ENCODE measurements around the gene IL1R2. TPM values are rescaled to one million over a fixed set of nuclear protein-coding genes. Genes with fewer than 3 reads are reported as not detected.

IL1R2 gene
- total and polyA plus RNA-seq, 2 of the 13 experiments (the other 11 are each of a cell fraction or from before 2014, with no cell fraction given), result 3.6 to 7.3 TPM

DNA sequence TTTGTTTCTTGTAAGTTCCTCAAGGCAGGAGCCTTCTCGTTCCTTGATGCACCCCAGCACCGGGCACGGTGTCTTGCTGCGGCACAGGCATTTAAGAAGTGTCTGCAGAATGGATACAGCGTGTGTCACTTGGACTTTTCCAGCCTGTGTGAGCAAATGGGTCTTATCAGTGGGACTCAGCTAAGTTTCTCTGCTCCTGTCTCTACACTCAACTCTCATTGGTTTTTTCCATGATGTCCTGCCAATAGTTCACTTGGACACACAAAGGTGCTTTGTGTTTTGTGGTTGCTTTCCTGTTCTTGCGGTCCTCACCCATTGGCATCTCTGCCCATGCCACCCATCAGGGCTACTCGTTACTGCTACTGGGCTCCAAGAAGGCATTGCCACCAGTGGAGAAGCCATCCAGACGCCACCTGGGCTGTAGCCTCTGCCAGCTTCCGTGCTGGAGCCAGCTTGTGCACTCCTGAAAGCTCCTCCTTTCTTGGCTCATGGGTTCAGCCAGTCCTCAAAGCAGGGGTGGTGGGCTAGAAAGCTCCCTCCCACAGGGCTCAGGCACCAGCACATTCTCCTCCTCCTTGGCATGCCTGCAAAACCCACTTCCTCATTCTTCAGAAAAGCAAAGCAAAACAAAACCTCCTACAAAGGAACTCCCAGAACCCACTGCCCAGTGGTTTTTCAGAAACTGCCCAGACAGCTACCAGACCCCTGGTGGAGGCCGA is 41.4 kb downstream of the IL1R2 start (continued):
- no peak for TF ChIP-seq CBFB (CRISPR knock-in tag; IDR thresholded peaks at IDR 0.05)
- TF ChIP-seq ZNF510 (CRISPR knock-in tag; IDR thresholded peaks at IDR 0.05; ENCODE audit: low read depth), result no peak
- TF ChIP-seq HNRNPUL1 (IDR thresholded peaks at IDR 0.05; ENCODE audit: low read depth, low read length), result no peak
- no peak; the same call in 1 of the 2 replicates for TF ChIP-seq ZBTB42 (CRISPR knock-in tag; IDR thresholded peaks at IDR 0.05)
- peak; percentile 50; the same call in 1 of the 2 replicates for TF ChIP-seq SMYD3 (CRISPR knock-in tag; IDR thresholded peaks at IDR 0.05)
- TF ChIP-seq MTF1 (CRISPR knock-in tag; IDR thresholded peaks at IDR 0.05), result no peak
- TF ChIP-seq POGZ (CRISPR knock-in tag; IDR thresholded peaks at IDR 0.05), result peak; percentile 23; the same call in 1 of the 2 replicates
- no peak for TF ChIP-seq ZNF337 (CRISPR knock-in tag; IDR thresholded peaks at IDR 0.05; ENCODE audit: borderline replicate concordance, low read depth)
- no peak for TF ChIP-seq KMT2A (CRISPR knock-in tag; IDR thresholded peaks at IDR 0.05)
- TF ChIP-seq TBX3 (IDR thresholded peaks at IDR 0.05; ENCODE audit: borderline replicate concordance), result no peak
- TF ChIP-seq PRDM4 (CRISPR knock-in tag; IDR thresholded peaks at IDR 0.05; ENCODE audit: borderline replicate concordance), result no peak
- no peak for TF ChIP-seq MEIS2 (CRISPR knock-in tag; IDR thresholded peaks at IDR 0.05)
- no peak for TF ChIP-seq ZNF660 (CRISPR knock-in tag; IDR thresholded peaks at IDR 0.05; ENCODE audit: borderline replicate concordance, low read depth)
- no peak for TF ChIP-seq ETV6 (CRISPR knock-in tag; conservative IDR thresholded peaks at IDR 0.05)
- no peak for TF ChIP-seq BRCA1 (CRISPR knock-in tag; IDR thresholded peaks at IDR 0.05)
- TF ChIP-seq MBNL3 (CRISPR knock-in tag; conservative IDR thresholded peaks at IDR 0.05), result no peak
- TF ChIP-seq, protein P1, sequence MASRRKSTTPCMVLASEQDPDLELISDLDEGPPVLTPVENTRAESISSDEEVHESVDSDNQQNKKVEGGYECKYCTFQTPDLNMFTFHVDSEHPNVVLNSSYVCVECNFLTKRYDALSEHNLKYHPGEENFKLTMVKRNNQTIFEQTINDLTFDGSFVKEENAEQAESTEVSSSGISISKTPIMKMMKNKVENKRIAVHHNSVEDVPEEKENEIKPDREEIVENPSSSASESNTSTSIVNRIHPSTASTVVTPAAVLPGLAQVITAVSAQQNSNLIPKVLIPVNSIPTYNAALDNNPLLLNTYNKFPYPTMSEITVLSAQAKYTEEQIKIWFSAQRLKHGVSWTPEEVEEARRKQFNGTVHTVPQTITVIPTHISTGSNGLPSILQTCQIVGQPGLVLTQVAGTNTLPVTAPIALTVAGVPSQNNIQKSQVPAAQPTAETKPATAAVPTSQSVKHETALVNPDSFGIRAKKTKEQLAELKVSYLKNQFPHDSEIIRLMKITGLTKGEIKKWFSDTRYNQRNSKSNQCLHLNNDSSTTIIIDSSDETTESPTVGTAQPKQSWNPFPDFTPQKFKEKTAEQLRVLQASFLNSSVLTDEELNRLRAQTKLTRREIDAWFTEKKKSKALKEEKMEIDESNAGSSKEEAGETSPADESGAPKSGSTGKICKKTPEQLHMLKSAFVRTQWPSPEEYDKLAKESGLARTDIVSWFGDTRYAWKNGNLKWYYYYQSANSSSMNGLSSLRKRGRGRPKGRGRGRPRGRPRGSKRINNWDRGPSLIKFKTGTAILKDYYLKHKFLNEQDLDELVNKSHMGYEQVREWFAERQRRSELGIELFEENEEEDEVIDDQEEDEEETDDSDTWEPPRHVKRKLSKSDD (CRISPR knock-in tag; IDR thresholded peaks at IDR 0.05; ENCODE audit: low read depth), result no peak
- no peak for TF ChIP-seq XBP1 (CRISPR knock-in tag; IDR thresholded peaks at IDR 0.05)
- TF ChIP-seq, protein P2, sequence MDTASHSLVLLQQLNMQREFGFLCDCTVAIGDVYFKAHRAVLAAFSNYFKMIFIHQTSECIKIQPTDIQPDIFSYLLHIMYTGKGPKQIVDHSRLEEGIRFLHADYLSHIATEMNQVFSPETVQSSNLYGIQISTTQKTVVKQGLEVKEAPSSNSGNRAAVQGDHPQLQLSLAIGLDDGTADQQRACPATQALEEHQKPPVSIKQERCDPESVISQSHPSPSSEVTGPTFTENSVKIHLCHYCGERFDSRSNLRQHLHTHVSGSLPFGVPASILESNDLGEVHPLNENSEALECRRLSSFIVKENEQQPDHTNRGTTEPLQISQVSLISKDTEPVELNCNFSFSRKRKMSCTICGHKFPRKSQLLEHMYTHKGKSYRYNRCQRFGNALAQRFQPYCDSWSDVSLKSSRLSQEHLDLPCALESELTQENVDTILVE (CRISPR knock-in tag; IDR thresholded peaks at IDR 0.05), result no peak
- TF ChIP-seq ZNF3 (CRISPR knock-in tag; IDR thresholded peaks at IDR 0.05), result no peak
- no peak for TF ChIP-seq EZH2 (conservative IDR thresholded peaks at IDR 0.05; ENCODE audit: low read depth, low read length)
- TF ChIP-seq E2F5 (CRISPR knock-in tag; conservative IDR thresholded peaks at IDR 0.05), result no peak
- no peak for TF ChIP-seq RFX3 (CRISPR knock-in tag; IDR thresholded peaks at IDR 0.05)
- no peak for TF ChIP-seq MEIS1 (CRISPR knock-in tag; IDR thresholded peaks at IDR 0.05; ENCODE audit: borderline replicate concordance)
- no peak for TF ChIP-seq FLYWCH1 (CRISPR knock-in tag; IDR thresholded peaks at IDR 0.05)
